CD4-positive, alpha-beta T cell treated with Interleukin-17A for 4 hours (primary cell): ENCODE measurements around the gene MCM8.
A peak's percentile ranks its signal among the peaks of the same experiment; 100 is the strongest.
"Not testable (repeated sequence)": the region's sequence is repeated elsewhere in the genome, so short reads cannot be mapped to it uniquely, and the experiment has no call there.

Experiments used
- DNase-seq: peaks from one replicate; pipeline ENCODE4 v3.0.0-alpha.2; 2020; ENCODE audit warnings: mixed read lengths

Gene MCM8

DNA sequence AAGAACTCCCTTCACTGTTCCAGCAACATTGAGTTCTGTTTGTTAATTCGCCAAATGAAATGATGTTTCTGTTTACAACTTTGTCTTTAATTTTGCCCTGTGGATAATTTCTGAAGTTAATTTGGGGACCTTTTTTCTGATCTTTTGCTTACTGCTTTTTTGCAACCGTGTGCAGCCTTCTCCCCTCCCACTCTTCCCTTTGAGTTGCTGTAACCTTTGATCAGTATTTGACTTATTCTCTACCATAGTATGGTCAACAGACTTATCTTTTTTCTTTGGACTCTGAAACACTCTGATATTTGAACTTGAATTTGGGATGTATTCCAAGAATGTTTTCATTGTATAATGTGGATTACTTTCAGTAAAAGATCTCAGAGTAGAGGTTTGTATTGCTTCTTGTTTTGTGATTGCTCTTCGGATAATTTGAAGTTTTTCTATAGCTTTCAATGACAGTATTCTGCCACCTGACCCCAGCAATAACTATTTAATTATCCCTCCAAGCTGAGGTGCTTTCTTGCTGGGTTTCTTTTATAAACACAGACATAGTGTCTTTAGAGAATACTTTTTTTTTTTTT lies 57.2 kb downstream of the MCM8 start:
- no peak for DNase-seq

DNA sequence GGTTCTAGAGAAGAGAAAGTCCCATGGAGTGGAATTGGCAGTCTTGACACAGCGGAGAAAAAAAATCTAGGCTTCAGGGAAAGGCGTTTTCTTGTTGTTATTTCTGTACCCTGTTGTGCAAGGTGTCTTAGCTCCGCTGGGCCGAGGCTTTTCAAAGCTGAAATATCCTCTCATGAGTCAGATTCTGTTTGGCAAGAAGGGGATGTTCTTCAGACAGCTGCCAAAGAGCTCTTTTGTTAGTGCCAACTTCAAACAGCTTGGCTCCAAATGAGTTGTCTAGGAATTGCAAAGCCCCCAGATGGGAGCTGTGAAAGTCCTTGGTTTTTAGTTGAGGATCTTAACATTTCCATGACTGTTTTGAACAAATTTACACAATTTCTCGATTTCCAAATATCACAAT lies 57.8 kb downstream of the MCM8 start:
- DNase-seq, result peak; percentile 10

DNA sequence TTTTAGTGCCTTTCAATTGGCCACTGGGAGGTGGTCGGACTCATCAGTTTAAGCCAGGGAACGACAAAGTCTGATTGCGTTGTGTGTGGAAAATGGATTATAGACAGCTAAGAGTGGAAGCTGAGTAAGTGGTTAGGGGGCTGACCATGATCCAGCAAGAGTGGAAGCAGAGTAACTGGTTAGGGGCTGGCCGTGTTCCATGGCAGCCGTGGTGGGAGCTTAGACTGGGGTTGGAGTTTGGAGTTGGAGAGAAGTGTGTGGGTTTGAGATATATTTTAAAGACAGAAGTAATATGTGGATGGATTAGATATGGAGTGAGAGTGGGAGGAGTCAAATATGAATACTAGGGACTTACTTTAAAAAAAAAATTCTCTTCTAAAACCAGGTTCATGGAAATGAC lies 61.7 kb downstream of the MCM8 start:
- DNase-seq, result no peak

DNA sequence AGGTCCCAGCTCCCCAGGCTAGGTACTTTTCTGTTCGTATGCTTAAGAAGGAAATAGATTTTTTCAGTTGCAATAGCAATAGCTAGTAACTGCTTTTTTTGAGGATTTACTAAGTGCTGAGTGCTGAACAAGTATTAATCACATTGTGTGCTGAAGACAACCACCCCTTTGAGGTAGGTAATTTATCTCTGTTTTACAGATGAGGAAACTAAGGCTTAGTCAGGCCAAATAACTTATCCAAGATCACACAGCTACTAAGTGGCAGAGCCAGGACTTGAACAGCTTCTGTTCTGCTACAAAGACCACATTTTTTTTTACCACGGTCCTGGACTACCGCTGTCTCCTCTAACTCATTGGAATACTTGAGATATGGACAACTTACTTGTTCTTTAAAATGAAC lies 63.6 kb downstream of the MCM8 start:
- DNase-seq, result no peak

DNA sequence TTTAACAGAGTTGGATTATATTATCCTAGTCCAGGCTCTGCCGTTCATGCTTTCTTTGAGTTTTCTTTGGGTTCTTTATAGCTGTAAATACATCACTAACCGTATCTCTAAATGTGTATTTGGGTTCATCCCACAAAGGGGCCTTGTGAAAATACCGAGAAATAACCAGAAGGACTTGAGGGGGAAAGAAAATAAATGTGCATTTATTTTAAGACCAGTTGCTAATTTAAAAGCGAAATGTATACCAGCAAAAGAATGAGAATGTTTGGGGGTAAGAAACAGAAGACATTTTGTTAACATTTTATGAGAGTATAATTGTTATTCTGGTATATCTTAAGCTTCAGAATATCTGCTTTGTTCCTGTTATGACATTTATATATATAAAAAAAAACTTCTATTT lies 64.5 kb downstream of the MCM8 start:
- DNase-seq, result no peak

DNA sequence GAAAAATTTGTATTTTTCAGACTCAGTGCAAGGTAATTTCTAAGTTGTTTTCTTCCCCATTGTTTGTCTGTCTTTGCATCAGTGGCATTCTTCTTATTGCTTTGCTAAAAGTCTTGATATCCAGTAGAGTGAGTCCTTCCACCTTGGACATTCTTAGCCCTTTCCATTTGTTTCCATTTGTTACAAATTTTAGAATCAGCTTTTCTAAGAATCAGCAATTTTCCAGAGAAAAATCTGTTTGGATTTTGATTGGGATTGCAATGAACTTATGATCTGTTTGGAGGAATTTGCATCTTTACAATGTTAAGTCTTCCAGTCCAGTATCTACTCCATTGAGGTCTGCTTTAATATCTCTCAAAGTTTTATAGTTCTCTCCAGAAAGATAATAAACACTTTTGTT lies 67.0 kb downstream of the MCM8 start:
- DNase-seq, result no peak

DNA sequence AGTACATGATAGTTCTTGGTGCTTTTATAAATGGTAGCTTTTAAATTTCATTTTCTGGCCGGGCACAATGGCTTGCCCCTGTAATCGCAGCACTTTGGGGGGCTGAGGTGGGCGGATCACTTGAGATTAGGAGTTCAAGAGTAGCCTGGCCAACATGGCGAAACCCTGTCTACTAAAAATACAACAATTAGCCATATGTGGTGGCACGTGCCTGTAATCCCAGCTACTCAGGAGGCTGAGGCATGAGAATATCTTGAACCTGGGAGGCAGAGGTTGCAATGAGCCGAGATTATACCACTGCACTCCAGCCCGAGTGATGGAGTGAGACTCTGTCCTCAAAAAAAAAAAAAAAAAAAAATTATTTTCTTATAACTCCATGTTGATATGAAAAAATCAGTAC lies 67.4 kb downstream of the MCM8 start:
- DNase-seq, result no peak

DNA sequence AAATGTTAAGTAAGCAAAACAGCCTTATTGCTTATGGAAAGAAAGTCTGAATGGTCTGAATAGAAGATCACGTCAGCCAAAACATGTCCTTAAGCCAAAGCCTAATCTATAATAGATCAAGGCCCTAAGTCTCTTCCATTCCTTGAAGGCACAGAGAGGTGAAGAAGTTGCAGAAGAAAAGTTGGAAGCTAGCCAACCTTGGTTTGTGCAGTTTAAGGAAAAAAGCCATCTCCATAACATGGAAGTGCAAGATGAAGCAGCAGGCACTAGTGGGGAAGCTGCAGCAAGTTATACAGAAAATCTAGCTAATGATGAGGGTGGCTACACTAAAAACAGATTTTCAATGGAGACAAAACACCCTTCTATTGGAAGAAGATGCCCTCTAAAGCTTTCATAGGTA lies 74.3 kb downstream of the MCM8 start:
- no peak for DNase-seq

DNA sequence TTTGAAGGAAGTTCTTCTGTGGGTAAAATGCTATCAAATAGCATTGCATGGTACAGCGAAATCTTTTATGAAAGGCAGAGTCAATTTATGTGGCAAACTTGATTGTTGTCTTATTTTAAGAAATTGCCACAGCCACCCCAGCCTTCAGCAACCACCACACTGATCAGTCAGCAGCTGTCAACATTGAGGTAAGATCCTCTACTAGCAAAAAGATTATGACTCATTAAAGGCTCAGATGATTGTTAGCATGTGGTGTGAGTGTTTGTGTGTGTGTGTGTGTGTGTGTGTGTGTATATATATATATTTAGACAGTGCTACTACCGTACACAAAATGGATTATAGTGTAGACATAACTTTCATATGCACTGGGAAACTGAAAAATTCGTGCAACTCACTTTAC lies 75.6 kb downstream of the MCM8 start:
- no peak for DNase-seq

DNA sequence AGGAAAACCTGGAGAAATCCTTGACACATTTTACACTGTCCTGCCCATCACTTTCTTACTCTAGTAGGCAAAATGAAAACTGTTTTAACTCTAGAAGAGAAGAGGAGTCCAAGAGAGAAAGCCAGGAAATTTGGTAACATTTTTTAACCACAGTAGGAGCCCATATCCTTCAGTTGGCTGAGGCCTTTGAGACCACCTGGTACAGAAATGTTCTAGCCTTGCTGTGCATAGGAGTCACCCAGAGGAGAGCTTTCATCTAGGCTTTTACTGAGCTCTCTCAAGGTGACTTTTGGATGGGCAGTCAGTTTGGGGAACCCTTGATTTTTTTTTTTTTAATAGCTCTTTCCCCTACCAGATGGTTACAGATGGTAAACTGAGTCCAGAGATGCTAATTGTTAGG lies 78.4 kb downstream of the MCM8 start:
- no peak for DNase-seq

DNA sequence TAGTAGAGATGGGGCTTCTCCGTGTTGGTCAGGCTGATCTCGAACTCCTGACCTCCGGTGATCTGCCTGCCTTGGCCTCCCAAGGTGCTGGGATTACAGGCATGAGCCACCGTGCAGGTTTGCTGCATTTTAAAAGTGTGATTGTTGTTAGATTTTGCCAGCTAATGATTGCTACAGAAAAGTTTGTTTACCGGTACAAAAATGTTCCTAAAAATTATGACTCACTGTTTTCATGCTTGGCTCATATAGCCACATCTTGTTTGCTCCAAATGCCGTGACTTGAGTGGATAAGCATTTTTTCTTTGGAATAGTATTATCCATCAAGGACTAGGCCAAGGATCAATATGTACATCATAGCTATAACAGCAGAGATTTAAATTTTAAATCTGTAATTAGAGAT lies 79.1 kb downstream of the MCM8 start:
- DNase-seq, result no peak

DNA sequence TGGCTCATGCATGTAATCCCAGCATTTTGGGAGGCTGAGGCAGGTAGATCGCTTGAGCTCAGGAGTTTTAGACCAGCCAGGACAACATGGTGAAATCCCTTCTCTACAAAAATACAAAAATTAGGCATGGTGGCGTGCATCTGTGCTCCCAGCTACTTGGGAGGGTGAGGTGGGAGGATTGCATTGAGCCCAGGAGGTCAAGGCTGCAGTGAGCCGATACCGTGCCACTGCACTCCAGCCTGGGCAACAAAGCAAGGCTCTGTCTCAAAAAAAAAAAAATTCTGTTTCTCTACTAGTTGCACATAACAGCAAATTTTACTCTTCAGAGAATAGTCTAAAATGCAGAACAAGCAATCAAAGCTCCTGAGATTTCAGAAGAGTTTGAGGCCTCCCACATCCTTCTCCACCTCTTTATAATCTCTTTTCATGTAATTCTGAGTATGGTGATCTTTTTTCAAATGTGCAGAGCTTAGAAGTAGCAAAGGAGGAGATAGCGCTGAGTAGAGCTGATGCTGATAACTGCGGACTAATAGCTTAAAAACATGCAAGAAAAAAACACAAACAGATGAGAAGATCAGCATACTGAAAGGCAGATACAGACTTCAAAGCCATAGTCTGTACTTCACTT lies 80.1 kb downstream of the MCM8 start:
- DNase-seq, result no peak

DNA sequence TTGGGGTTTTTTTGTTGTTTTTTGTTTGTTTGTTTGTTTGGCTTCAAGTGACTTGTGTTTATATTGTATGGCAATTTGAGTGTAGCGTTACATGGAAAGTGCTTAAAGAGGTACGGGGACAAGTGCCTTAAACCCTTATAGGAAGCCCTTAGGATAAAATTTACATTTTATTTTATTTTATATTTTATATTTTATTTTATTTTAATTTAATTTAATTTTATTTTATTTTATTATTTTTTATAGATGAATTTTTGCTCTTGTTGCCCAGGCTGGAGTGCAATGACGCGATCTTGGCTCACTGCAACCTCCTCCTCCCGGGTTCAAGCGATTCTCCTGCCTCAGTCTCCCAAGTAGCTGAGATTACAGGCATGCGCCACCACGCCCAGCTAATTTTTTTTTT lies 82.5 kb downstream of the MCM8 start:
- not testable (repeated sequence) for DNase-seq

DNA sequence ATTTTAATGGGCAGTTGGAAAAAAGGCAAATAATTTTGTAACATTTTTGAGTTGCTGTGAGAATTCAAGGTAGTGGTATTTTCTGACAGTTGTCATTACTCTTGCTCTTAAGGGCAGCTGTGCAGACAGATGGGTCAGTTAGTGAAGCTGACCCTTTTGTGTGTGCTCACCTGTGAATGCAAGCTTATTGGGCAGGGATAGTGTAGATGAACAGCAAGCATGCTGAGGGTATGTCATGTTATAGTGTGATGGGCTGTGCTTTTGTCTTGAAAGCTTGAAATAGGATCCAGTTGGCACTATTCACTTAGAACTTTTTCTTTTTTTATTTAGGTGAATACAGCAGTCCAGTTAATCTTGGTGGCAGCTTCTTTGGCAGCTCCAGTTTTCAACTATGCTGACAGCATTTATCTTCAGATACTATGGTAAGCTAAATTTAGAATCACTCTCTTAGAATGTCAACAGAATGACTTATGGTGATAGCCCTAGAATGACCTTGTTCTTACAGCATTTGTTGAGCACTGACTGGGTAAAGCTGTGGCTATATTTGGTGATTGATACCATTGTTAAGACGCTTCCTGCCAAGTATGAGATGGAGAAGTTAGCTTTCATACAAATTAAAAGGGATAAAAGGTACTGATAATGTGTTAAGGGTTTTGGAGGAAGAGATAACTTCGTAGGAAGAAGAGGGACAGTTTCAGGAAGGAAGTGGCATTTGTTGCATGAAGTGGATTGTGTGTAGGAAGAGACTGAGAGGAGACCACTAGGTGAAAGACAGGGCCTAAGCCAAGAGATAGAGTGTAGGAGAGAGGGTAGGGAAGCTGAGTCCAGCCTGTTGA lies 83.9 kb downstream of the MCM8 start:
- DNase-seq, result no peak

DNA sequence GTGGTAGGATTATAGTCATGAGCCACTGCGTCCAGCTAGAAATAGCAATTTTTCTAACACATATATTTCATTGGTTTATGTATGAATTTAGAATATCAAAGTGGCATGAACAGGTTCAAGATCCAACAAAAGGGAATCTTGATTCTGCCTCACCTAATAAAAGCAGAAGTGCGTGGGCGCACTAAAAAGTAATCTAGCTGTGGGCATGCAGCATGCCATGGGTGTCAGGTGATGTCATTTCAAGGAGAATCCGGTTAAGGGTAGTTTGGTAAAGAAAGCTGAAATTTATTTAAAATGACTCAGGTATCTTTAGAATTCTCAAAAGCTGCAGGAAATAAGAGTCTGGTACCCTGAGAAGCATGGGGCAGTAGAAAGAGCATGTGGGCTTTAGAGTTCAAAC lies 85.8 kb downstream of the MCM8 start:
- DNase-seq, result no peak

DNA sequence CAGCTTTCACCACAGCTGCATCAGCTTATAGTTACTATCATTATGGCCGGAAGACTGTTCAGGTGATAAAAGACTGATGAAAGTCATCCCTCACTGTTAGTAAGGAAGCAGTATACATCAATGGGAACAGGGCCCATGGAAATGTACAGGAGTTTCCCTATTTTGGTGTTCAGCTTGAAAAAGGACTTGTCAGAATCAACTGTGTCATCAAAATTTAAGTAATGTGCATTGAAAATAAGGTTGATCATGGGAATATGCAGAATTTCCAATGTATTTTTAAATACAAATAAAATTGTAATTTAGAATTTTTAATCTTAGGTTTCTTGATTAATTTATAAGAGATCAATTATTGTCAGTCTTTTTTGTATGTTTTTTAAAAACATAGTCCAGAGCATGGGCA lies 86.6 kb downstream of the MCM8 start:
- DNase-seq, result no peak

DNA sequence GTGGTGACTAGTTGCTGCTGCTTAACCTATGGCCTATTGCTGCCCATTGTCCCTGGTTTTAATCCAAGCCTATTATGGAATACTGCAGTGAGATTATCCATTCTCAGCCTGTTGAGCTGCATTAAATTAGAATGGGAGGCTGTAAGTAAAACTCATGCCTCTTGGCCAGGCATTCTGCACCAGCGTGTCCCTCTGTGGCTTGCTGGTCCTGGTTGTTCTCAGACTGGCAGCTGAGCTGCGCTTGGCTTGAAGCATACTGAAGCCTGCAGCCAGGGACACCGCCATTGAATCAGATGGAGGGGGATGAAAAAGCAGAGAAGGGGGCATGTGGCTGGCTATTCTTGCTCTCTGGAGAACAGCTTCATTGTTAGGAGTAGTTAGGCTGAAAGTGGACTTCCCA lies 87.8 kb downstream of the MCM8 start:
- DNase-seq, result no peak

DNA sequence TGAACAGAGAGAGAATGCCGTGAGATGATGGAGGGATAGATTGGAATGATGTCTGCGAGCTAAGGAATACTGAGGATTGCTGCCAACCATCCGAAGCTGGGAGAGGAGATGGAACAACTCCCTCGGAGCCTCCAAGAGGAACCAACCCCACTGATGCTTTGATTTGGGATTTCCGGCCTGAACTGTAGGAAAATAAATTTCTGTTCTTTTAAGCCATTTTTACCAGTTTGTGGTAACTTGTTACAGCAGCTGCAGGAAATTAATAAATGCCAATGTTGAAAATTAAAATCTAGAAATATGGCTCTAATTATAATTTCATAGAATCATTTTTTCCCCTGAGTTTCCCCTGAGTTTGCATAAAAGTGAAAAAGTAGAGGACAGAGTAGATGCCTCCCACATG lies 89.3 kb downstream of the MCM8 start:
- no peak for DNase-seq

DNA sequence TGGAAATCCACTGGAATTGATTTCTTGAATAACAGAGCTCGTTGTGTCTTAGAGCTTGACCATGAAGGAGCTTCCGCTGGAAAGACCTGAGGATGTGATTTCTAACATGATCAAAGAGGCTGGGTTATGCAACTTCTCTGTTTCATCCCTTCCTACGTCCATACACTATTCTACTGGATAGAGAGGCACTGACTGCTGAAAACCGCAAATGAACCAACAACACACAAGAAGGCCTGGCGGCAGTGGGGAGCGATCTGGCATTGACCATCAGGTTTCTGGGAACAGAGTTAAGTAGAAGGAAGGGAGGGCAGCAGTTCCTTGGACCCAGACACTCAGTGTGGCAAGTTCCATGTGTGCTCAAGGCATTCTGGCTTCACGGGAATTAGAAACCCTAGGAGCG lies 90.1 kb downstream of the MCM8 start:
- DNase-seq, result no peak

DNA sequence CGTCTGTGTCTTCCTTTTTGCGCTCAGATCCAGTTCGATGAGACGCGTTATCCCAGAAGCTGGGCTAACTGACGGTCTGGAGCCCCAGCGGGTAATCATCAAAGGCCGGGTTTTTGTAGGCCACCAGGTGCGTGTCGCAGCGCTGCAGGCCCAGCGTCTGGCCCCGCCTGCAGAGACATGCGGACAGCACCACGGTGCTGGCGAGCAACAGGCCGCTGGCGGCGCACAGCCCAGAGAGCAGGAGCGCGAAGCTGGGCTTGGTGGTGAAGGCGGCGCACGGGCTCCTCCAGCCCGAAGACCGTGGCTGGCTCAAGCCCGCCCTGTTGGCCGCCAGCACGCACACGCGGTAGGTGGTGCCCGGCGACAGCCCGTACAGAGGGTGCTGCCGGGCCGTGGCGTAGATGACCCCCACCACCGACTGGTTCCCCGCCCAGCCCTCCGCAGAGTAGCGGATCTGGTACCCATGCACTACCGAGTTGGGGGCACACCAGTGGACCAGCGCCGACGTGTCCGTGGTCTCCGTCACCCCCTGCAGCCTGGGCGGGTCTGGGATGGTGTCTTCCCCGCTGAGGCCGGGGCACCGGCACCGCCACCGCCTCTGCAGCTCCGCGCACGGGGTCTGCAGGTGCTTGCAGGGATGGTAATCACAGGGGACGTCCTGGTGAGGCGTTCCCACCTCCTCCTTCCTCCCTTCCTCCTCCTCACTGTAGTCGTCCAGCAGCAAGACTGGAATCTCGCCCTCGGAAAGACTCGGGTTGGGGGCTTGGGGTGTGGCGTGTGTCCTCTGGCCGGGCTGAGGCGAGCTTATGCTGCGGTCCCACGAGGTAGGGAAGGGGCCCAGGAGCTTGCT lies 90.7 kb downstream of the MCM8 start:
- DNase-seq, result no peak

DNA sequence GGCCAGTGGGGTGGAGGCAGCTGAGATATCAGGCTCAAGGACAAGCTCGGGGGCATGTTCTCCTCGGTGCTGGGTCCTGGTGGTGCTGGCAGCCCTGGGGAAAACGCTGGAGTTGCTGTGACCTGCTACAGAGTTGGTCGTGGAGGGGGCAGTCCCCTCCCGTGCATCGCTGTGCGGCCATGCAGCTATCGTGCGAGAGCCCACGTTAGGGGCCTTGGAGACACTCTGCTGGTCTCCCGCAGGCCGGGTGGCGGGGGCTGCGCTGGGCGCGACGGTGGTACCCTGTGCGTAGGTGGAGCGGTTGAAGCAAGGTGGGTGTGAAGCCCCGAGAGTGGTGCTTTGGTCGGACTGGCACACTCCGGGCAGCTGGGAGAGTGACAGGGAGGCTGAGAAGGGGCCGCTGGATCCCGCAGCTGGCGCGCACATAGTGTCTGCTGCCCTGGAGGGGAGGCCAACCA lies 91.4 kb downstream of the MCM8 start:
- no peak for DNase-seq

DNA sequence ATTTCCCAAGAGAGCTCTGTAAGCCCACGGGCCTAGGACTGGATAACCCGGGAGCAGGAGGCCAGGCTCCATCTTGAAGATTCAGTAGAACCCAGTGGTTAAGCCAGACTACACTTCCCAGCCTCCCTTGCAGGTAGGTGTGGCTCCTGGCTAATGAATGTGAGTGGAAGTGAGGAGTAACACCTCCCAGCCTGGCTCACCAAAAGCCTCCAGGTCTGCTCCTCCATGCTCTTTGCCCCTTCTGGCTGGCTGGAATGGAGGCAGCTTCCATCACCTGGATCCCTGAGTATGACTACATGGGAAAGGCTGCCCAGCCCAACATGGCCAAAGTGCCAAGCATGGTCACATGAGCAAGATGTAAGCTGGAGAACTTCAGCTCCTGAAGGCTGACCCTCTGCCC lies 93.7 kb downstream of the MCM8 start:
- DNase-seq, result no peak

DNA sequence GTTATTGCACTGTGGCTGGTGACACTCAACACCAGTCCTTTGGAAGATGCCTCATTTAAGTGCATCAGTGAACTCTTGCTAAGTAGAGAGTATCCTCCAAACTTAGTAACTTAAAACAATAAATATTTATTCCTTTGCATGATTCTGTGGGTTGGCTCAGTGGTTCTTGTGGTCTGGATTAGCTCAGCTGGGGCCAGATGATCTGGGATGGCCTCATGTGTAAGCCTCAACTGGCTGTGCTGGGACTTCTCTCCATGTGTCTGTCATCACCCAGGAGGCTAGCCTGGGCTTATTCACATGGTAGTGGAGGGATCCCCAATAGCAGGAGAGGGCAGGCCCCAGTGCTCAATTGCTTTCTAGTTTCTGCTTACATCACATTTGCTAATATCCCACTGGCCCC lies 95.1 kb downstream of the MCM8 start:
- no peak for DNase-seq
